Suppressor macrophage treated with lipopolysaccharide for 1 hour (primary cell): Measurements from ENCODE around the gene SLC37A1.

ENCODE experiments used
- DNase-seq, 3 donors: peaks; one replicate each; pipeline ENCODE4 v3.0.0-alpha.2; 2020 to 2022

The SLC37A1 gene

DNA sequence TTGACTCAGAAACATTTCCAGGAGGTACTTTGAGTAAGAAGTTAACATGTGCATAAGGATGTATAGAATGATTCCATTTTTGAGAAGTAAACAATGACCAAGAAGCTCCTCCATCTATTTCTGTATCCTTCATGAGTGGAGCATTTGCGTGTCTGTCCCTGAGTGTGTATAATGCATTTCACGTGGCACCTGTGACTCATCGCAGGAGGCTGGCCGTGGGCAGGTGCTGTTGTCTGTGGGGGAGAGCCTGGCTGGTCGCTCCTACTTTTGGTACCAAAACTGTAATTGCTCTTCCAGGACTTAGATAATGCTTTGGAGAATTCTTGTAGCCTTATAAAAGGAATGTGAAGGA is 16.5 kb downstream of the SLC37A1 start:
- DNase-seq: no peak

DNA sequence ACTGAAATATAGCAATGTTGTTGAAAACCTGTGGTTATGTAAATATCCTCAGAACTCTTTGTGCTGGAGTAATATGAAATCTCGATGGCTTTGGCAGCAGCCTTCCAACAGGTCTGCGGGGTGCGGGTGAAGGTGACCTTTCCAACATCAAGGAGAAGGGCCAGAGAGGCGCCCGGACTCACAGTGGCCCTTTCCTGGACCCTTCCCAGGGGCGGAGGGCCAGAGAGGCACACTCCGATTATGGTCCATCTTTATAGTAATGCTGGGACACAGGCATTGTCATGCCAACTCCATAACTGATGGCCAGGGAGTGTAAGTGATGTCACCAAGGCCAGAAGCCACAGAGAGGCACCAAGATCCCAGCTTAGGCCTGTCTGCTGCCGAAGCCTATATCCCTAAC is 18.1 kb downstream of the SLC37A1 start:
- no peak for DNase-seq

DNA sequence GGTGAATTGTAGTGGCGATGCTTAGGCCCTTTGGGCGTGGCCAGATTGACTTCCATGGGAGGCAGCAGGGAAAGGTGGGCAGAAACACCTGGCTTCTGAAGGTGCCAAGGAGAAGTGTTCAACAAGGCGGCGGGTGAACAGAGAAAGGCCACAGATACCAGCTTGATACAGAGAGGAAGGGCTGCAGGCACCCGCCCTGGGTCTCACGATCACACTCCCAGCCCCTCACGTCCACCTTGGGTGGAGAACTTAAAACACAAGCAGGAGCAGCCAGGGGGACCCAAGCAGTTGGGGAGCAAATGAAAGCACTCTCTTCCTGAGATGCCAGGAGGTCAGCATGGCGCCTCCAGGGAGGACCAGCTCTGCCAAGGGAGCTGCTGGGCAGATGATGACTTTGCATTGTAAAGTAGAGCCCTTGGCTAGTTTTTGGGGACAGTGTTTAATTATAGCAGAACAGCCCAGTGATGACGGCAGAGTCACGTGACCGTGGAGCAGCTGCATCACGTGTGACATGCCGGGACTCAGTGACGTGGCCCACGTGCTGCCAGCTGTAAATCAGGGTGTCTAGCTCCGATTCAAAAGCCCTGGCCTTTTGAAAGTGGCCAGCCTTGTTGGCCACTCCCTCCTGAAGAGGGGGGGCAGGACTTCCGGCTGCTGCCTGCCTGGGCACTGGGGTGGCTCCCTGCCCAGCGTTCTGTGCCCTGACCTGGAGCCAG is 19.0 kb downstream of the SLC37A1 start:
- DNase-seq: peak; percentile 81 to 87 (median 83)

DNA sequence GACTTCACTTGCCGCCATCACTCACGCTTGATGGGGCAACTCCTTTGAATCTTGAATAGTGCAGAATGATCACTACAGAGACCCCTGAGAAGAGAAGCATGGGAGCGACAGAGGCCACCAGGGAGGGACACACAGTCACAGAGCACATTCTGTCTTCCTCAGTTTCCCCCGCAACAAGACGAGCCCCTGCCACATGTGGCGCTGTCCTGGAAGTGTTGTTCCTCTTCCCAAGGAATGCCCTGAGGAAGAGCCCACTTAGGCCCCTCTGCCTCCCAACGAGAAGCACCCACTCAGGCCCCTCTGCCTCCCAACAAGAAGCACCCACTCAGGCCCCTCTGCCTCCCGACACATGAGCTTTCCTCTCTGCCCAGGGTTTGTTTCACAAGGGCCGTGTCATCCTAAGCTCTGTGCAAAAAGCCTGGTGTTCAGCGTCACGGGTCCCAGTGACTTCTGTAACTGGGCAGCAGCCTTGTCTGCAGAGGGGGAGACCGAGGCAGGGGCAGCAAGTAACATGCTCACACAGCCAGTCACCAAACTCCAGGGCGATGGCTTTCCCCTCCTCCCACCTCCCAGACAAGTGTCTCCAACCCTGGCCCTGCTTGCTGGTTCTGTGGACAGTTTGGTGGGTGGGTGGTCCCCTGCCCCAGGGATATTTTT is 19.8 kb downstream of the SLC37A1 start:
- DNase-seq: no peak

DNA sequence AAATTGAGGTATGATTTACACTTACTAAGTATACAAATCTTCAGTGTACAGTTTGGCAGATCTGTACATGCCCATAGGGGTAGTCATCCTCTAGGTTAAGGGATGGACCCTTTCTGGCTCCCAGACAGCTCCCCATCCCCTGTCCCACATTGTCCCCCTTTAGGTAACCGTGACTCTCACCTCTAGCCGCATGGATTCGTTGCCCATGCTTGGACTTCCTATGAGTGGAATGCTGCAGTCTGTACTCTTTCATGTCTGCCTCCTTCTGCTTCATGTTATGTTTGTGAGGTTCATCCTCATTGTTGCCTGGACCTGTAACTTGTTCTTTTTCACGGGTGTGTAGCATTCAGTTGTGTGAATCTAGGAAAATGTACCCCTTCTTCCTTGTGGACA is 20.3 kb downstream of the SLC37A1 start:
- DNase-seq: no peak

DNA sequence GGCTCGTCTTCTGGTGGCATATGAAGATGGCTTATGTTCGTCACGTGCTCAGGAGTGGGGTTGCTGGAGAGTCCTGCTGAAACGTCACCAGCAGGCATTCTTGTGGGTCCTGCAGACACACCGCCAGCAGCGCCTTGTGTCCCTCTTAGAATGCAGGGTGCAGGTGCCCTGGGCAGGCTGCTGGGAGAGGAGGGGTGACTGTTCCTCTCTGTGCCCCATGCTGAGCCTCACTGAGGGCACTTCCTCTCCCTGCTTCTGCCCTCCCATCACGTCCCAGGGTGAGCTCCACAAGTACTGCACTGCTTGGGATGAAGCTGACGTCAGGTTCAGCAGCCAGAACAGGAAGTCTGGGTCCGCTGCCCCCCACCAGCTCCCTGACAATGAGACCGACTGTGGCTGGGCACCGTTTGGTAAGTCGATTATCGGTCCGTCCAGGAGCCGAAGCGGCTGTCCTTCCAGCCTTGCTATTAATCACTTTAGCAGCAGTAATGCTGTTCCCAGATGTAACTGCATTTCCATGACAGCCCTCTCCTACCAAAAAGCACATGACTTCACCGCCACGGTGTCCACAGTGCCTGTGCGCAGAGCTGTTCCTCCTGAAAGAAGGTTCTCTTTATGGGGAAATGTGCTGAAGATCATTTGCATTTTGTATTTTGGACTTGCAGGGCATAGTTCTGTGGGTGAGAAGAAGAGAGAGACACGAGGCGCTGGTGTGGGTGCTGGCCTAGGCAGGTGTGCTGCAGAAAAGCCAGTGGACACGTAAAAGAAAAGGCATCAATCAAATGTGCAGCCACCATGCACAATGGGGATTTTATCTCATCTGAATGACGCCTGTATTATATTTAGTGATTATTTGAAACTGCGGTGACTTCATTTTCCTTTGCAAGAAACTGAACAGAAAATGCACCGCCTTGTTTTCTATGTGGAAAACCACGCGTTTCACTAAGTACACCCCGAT is 21.0 kb downstream of the SLC37A1 start:
- peak; percentile 74 to 81 (median 78) for DNase-seq

DNA sequence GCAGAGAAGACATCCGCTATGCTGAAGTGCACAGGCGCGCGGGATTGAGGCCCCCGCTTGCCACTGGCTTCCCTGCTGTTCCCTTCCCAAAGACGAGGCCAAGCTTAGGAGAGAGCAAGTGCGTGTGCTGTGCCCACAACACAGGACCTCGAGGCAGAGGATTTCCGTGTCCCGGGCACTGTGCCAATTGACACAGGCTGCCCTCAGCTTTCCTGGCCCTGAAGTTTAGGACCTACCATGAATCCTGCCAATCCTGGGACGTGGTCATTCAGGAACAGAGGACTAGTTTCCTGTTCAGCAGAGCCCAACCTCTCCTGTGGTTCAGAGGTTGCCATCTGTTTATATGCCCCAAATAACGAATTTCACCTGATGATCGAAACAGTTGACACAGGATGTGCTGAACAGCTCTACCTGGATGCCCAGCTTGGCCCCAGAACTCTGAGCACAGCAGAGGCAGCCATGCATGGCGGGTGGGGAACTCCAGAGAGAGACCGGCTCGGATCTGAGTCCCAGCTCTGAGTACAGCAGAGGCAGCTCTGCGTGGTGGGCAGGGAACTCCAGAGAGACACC is 22.0 kb downstream of the SLC37A1 start:
- DNase-seq: no peak

DNA sequence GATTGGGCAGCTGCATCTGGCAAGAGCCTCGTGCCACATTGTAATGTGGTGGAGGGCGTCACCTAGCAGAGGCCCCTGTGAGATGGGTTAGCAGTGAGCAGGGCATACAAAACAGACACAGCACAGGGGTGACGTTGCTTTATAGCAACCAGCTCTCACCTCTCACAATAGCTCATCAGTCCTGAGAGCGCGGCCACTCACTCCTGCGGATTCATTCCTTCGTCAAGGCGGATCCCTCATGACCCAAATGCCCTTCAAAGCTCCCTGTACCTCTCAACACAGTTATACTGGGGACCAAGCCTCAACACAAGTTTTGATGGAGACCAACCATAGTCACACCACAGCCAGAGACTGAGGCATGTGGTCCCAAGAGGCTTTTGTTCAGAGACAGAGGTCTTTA is 22.9 kb downstream of the SLC37A1 start:
- DNase-seq: no peak

DNA sequence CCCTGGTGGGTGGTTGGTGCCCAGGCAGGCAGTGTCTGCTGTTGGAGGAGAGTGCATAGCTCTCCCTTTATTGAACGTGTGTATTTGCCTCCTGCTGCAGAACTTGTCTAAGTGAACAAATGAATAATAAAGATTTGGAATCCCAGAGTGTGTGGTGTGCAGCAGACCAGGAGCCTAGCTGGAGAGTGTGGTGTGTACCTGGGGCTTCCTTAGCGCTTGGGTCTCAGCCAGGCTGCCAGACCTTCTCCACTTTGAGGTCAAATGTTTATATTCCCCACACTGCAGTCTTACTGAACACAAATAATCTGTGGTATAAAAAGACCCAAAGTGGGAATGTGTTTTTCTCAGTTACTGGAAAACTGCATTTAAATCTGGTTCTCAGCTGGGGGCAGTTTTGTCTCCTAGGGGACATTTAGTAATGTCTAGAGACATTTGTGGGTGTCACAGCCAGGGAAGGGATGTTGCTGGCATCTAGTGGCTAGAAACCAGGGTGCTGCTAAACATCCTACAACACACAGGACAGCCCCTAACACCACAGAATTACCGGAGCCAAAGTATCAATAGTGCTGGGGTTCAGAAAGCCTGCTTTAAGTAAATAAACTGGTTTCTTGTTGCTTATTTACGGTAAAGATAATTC is 23.6 kb downstream of the SLC37A1 start:
- peak in 1 of 3 donors; percentile 33 for DNase-seq

DNA sequence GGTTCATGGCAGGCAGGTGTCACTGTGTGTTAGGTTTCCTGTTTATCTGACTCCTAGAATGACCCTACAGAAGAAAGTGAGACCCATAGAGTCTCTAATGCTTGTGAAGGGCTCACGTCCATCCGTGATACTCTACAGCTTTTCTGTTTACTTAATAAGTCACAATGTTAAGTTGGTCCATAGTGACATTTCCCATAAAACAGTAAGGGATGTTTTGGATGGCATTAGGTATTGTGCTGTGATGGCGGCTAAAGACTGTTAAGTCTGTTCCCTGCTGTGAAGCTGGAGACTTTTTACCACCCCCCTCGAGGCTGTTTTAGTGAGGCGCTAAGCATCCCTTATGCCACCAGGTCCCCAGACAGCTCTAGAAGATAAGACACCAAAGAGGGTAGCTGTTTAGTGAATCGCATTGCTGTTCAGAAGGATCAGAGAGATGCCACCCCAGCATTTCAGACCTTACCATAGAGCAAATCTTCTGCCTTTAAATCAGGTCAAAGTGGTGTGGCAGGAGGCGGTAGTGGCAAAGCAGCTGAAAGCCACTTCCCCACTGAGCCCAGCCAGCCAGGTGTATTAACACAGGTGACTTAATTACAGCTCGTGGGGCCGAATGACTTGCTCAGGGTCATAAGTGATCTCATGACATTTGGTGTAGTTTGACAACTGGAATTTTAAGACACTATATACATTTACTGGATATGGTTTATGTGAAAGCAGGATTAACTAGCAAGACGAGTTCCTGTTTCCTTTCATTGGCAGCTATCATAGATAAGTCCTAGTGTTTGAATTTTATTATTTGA is 25.0 kb downstream of the SLC37A1 start:
- DNase-seq: no peak

DNA sequence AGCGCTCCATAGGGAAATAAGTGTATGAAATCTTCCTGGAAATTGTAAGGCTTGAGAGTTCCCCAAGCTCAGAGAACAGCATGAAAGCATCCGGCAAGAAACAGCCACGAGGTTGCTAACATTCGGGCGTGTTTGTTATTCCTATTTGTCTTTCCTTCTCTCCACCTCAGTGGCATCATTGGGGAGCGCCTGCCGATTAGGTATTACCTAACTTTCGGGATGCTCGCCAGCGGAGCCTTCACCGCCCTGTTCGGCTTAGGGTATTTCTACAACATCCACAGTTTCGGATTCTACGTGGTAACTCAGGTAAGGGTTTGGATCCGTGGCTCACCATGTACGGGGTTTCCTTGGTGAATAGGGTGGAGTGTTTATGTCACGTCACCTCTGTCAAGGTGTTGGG is 25.7 kb downstream of the SLC37A1 start:
- DNase-seq: no peak

DNA sequence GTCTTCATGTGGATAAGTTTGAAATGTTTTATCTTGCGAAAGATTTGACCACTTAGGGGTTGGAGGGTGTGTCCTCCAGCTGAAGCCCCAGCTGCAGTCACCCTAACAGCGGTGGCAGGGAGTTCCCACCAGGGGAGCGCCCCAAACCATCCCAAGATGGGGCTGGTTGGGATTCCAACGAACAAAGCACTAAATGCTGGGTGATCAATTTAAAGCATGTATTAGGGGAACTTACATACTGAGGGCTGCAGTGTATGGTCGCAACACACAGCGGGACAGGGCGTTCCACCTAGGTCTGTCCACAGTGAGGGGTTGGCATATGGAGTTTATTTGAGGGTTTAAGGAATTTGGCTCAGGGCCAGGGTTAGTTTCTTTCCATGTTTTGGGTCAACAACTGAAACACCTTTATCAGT is 26.3 kb downstream of the SLC37A1 start:
- peak in 1 of 3 donors; percentile 21 for DNase-seq

DNA sequence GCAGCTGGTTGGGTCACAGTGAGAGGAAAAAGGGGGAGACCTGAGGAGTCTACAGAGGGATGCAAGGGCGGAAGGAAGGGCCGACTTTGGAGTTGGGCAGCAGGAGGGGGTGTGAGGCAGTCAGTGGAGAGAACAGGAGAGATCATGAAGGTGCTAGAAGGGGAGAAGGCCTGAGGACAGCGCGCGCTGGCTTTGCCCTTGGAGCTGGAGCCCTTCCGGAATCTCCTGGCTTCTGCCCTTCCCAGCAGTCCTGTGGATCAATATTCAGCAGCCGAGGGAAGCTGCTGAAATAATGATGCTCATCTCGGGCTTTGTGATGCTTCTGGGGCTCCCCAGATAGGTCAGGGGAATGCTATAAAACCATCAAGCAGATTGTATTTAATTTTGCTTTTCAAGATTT is 26.7 kb downstream of the SLC37A1 start:
- DNase-seq: no peak

DNA sequence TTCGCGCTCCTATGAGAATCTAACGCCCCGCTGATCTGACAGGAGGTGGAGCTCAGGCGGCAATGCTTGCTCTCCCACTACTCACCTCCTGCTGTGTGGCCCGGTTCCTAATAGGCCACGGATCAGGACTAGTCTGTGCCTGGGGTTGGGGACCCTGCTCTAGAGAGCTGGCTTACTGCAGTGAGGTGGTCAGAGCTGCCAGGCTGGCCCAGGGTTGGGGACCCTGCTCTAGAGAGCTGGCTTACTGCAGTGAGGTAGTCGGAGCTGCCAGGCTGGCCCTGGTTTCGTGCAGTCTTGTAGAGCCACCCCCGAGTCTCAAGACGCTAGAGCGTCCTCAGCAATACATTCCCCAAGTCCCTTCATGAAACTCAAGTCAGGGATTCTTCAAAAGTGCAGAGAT is 27.5 kb downstream of the SLC37A1 start:
- DNase-seq: no peak

DNA sequence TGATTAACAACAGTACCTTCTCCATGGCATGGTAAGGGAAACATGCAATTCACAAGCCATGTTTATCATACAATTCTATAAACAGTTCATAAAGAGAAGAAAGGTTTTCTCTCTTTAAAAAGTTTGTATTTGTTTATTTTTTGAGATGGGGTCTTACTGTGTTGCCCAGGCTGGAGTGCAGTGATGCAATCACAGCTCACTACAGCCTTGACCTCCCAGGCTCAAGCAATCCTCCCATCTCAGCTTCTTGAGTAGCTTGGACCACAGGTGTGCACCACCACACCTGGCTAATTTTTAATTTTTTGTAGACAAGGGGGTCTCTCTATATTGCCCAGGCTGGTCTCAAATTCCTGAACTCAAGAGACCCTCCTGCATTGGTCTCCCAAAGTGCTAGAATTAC is 28.0 kb downstream of the SLC37A1 start:
- DNase-seq: no peak

DNA sequence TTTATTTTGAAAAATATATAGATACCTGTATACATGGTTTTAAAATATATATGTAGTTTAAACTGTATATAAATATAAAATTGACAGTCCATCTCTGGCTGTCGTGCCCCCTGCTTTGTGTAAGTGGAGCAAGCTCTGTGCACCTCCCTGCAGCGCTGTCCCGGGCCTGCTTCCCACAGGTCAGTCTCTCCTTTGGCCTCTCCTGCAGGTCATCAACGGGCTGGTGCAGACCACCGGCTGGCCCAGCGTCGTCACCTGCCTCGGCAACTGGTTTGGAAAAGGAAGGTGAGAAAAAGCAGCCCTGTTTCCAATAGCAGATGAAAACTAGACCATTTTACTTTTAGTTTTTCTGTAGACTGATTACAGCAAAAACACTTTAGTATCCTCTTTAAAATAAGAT is 28.5 kb downstream of the SLC37A1 start:
- DNase-seq: no peak

DNA sequence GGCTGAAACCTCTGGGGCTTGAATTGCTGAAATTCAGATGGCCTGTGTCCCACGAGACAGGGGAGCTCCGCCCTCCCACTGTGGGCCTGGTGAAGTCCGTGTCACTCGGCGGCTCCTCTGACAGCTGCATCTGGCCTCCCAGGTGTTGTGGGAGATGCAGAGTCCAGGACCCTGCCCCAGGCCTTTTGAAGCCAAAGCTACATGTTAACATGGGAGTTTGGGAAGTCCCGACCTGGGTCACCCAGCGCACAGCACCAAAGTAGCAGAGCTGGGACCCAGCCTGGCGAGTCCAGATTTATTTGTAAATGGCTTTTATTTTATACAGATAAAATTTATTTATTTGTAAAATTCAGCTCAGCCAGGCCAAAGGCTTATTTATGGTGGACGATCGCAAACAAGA is 28.9 kb downstream of the SLC37A1 start:
- no peak for DNase-seq

DNA sequence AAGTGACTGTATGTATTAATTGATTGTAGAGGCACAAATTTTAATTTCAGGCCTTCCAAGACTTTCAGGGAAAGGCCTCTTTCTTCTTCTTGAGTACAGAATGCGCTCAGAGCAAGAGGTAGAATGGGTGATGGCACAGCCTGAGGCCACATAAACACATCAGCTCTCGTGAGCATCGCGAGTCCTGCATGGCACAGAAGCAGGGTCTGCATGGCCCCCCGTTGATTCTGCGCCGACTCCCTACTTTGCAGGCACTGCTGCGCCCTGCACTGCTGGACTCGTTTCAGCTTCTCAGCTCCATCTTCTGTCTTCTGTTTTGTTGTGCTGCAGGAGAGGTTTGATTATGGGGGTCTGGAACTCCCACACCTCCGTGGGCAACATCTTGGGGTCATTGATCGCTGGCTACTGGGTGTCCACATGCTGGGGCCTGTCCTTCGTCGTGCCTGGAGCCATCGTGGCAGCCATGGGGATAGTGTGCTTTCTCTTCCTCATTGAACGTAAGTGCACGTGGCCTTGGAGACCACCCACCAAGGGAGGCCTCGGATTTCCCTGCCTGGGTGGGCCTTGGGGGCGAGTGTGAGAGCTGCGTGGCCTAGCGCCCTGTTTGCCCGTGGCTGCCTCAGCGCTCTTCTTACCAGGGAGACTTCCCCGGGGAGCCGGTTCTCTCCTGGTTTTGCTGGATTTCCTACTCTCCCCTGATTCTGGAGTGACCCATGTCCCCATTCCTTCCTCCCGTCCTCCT is 29.6 kb downstream of the SLC37A1 start:
- DNase-seq: no peak

DNA sequence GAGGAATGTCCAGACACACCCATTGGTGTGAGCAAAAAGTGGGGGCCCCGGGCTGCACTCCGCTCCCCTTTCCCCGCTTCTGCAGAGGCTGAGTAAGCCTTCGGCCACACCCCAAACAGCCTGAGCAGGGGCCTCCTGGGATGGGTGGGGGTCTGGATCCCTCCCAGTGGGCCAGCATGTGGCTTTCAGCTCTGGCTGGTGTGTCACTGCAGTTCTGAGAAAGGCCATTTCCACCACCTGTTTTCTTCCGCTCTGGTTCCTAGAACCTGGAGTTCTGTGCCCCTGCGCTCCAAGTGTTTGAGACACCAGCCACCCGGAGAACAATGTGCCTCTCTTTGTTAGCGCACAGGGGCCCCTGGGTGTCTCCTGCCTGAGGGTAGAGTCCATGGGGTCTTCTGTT is 30.9 kb downstream of the SLC37A1 start:
- DNase-seq: no peak

DNA sequence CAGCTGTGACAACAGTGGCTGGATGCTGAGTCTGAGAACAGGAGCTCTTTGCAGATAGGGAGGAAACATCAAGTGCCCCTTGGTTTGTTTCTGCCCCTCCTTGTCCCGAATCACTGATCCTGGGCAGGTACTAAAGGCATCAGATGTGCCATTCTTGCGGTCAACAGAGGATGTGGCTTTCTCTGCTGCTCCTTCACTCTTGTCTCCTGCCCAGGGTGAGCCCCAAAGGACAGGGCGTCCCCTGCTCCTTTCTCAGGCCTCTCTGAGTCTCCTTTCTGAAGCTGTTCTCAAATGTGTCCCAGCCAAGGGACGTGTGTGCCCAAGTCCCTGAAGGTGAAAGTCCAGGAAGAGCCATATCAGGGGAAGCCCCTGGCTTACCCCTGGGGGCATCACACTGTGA is 31.7 kb downstream of the SLC37A1 start:
- no peak for DNase-seq

DNA sequence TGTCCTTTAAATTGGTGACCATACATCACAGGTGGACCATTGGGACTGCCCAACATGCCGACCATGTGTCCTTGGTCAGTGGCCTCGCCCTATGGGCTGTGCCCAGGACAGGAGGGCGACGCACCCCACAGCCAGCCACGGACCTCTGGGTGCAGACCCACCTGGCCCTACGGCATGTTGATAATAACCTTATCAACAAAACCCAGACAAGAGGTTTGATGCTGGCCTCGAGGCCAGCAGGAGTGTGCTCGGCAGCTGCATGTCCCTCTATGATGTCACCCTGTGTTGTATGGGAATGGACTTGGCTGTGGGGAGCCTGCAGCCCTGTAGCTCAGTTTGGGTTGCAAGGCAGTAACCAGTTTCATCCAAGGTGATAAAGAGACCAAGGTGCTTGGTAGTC is 32.1 kb downstream of the SLC37A1 start:
- no peak for DNase-seq
